Vagina (tissue), 2 donors: ENCODE data around the gene KLHL6.

Experiments
- POLR2A ChIP-seq, 2 donors: fragments of 450-650 bp; IDR thresholded peaks; one replicate each; pipeline ENCODE4 v1.6.1; 2017; ENCODE audit warnings: antibody characterized with exemption in 2 of 2, mild to moderate bottlenecking in 2 of 2, moderate library complexity in 2 of 2
- POLR2AphosphoS5 ChIP-seq, 2 donors: sonication (generic); formaldehyde crosslinking; IDR thresholded peaks; one replicate each; pipeline ENCODE4 v1.9.0; 2017; ENCODE audit warnings: antibody characterized with exemption in 2 of 2, mild to moderate bottlenecking in 2 of 2, low read depth in 1 of 2; ENCODE audit not compliant: insufficient read depth in 1 of 2
- TF ChIP-seq, protein P1 (sequence below), 3 experiments: fragments of 450-650 bp in 2 of 3; fragments of 200-600 bp in 1 of 3; sonication (generic) in 1 of 3; IDR thresholded peaks; one replicate each; pipeline ENCODE4 v1.5.1; 2017 to 2019; ENCODE audit warnings: antibody characterized with exemption in 3 of 3, mild to moderate bottlenecking in 2 of 3, moderate library complexity in 2 of 3

DNA sequence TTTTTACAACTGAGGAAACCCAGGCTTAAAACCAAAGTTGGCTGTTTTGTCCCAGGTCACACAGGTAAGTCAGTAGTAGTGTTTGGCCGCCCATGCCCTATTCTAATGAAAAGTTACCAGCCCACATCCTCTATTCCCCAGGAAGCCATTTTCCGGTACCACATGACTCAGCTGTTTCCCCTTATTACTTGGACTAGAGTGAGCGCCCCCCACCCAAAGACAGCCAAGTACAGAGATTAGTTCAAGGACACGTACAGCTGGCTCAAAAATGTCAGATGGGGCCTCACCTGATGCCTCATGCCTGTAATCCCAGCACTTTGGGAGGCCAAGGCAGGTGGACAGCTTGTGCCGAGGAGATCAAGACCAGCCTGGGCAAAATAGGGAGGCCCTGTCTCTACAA, 8.5 kb upstream of the KLHL6 start:
- TF ChIP-seq POLR2AphosphoS5 (IDR thresholded peaks at IDR 0.05; ENCODE audit: insufficient read depth in 1 of 2, low read depth in 1 of 2): no peak
- TF ChIP-seq, protein P1, sequence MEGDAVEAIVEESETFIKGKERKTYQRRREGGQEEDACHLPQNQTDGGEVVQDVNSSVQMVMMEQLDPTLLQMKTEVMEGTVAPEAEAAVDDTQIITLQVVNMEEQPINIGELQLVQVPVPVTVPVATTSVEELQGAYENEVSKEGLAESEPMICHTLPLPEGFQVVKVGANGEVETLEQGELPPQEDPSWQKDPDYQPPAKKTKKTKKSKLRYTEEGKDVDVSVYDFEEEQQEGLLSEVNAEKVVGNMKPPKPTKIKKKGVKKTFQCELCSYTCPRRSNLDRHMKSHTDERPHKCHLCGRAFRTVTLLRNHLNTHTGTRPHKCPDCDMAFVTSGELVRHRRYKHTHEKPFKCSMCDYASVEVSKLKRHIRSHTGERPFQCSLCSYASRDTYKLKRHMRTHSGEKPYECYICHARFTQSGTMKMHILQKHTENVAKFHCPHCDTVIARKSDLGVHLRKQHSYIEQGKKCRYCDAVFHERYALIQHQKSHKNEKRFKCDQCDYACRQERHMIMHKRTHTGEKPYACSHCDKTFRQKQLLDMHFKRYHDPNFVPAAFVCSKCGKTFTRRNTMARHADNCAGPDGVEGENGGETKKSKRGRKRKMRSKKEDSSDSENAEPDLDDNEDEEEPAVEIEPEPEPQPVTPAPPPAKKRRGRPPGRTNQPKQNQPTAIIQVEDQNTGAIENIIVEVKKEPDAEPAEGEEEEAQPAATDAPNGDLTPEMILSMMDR (IDR thresholded peaks at IDR 0.05): no peak
- TF ChIP-seq POLR2A (IDR thresholded peaks at IDR 0.05): no peak
